SHP77 (cell line): Measurements from ENCODE around the gene ELP4.
"Not testable (repeated sequence)": the region's sequence is repeated elsewhere in the genome, so short reads cannot be mapped to it uniquely, and the experiment has no call there.

Source experiments
- DNase-seq, 2 experiments: peaks; one replicate each; lab custom pipeline; 2025; lab: John Stamatoyannopoulos, UW

The ELP4 gene

DNA sequence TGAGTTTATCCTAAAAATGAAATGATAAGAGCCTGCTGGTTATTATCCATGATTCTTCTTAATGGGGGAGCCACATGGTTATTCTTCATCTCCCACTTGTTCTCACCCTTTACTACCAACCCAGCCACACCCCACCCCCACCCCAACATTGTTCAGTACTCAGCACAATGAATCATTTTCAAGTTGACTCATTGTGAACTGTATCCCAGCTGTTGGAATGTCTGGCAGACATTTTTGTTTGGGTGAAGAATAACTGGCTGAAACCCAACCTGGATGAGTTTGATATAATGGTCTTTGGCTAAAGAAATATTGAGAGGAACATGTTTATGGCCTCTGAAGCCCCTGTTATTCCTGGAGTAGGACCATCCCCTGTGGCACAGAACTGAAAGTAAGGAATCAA is 136.2 kb downstream of the ELP4 start:
- DNase-seq, result no peak

DNA sequence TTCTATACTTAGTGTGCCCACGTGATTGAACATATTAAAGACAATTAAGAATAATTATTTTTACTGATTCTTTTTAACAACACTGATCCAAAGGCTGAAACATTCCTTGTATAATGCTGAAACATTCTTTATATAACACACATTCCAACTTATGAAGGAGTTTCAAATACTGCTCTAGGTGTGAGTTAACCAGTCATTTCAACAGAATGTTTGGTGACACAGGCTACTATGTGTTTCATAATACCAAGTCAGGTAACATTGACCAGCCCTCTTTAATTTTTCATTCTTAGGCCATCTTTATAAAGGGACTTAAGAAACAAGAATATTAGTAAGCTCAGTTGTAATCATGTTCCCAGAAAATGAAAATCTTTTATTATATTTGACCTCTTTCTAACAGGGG is 136.6 kb downstream of the ELP4 start:
- DNase-seq, result no peak

DNA sequence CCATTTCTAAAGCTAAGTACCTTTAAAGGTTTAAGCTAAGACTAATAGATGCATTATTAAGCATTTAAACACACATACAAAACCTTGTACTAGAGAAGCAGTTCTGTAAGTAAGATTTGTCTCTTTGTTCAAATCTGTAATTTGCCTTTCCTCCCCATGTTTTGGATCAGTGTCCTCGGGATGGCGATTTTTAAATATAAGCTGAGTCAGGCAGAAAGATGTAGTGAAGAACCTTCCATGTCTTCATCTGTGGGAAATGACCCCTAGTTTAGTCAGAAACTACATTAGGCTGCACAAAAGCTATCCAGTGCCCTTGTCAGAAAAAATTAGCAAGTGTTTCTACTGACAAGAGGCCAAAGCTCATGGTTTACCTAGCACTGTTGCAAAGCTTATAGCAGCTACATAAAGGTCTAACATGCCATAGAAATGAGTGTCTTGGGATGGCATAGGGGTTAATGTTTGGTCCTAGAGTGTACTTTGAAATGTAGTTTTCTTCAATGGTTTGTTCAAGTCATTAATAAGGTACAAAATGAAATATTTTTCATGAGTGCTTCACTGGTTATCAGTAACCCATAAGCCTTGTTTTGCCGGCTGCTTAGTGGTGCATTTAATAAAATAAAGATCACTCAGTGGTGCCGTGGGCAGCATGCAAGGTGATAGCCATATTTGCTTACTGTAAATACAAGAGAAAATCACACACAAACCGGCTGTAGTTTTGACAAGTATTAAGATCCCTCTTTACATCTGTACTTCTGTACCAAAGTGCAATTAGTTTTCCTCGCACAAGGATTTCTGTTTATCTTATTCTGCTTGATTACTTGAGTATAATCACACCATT is 139.8 kb downstream of the ELP4 start:
- no peak for DNase-seq

DNA sequence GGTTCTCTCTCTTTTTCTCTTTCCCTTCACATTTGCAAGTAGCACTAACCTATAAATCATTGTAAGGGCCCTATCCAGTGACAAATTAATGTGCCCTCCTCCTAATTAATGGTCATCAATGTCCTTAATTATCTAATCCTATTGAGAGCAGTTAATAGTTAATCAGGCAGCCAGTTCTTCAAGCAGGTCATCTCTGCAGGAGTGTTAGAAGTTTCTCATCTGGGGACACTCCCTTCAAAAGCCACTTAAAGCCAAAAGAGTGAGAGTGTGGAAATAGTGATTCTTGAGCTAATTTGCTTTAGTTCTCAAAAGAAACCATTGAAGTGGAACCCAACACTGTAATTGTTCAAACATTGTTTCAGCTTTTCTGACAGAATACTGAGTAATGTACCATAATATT is 141.6 kb downstream of the ELP4 start:
- no peak for DNase-seq

DNA sequence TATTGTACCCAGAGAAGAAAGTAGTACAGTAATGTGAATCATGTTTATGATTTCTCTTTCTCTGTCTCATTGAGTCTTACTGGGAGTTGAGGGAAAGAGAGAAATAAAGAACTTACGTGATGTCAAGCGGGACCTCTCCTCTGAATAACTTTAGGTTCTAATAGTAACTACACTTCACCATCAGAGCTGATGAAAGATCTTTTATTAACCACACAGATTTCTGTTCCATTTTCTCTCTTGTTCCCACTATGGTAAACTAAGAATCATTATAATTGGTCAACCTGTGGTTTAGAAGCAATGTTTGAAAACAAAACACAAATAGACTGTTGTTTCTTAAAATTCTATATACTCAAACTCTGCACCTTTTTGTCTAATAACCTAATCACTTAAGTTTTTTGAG is 142.3 kb downstream of the ELP4 start:
- DNase-seq, result no peak

DNA sequence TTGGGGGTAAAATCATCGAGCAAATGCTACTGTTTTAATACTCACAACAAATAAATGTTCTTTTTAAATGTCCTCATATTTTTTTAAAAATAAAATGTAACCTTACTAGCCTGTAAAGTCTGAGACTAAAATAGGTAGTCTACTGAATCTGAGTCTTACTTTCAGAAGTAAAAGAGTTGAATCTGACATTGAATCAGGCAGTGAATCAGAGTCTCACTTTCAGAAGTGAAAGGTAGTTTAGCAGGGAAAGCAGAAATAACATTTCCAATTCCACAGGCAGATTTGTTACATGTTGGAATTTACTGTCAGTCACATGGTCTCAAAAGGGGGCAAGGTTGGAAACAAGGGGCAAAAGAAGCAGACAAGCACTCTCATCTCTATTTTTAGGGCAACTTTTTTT is 143.0 kb downstream of the ELP4 start:
- DNase-seq, result no peak

DNA sequence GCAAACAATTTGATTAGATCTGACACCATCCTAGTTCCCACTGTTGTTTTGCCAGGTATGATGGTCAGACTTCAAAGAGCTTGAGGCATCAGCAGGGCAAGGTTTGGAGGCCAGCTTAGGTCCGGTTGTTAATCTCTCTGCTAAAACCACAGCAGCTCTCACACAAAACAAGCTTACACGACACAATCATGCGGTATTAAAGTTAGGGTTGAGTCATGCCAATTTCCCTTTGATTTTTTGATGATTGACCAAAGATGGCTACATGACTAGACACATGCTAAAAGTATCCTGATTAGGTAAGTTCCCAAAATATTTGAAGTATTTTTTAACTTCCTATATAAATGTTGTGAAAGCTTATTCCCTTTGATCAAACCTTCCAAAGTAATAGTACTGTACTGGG is 145.9 kb downstream of the ELP4 start:
- DNase-seq, result no peak

DNA sequence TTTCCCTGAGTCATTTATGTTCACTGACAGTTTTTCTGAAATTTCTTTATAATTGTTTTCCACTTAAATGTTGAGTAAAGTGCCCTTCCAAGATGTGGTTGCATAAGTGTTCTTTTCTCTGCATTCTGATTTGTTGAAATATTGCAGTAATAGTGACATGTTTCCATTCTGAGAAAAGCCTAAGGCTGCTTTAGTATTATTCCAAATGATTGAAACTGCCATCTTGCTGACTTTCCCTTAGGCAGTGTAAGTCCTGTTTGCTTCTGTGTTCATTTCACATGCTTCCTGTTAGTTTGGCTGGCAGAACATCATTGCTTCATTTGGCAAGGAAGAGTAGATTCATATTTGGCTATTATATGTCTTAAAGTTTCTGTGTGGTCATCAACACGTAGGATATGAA is 146.5 kb downstream of the ELP4 start:
- DNase-seq, result no peak

DNA sequence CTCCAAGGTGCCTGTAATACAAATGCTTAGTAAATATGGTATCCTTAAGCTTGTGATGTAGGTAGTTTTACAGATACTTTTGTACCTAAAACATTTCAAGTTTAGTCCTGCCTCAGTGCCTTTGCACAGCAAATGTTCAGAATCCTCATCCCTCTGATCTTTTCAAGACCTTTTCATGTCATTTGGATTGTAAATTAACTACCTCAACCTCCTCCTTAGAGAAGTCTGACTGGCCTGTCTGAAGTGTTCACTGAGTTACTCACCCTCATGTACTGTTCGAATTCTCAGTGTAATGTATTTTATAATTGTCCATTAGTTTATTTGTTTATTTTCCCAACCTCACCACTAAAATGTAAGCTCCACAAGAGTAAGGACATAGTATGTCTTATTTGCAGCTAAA is 147.5 kb downstream of the ELP4 start:
- DNase-seq, result no peak

DNA sequence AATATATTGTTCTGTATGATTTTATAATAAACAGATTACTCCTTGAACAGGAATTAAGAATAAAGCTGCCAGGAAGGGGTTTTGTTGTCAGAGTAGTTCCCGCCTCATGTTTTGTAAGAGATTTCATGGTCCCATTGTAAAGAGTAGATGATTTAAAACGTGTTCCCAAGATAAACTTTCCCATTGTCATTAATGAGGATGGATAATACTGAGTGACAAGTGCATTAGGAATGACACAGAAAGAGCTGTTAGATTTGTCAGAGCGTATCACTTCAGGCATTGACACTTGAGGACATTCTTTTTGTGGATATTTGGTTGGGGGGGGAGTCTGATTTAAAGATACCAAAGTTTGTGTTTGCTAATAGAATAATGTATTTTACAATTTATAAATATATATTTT is 154.6 kb downstream of the ELP4 start:
- no peak for DNase-seq

DNA sequence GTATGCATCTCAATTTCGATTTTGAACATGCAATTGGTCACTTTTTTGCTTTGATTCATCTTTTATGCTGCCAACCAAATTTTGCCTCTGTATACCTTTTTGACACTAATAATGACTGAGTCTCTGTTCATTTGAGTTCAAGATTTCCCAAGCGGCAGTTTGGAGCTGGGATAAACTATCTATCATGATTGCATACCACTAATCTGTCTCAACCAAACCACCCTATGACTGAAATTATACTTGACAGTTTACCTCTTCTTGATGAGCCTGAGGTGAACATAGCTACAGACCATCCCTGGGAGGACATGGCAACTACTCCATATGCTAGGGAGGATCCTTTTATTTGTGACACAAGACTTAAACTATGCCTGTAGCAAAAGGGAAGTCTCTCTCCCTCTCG is 155.4 kb downstream of the ELP4 start:
- no peak for DNase-seq

DNA sequence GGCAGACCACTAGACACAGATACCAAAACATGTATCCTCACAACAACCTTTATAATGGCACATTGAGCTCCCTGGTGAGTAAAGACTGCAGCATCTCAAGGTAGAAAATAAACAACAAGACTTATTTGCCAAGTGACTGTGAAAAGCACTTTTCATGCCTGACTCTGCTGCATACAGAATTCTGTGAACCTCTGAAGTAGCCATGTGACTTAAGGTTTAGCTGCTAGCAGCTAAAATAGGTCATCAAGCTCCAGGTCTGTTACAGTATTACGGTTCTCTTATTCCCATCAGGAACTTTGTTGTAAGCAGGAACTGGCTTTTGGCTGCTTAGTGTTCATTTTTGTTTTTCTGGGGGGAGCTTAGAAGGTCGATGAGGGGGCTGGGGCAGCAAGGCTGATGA is 162.1 kb downstream of the ELP4 start:
- DNase-seq, result no peak

DNA sequence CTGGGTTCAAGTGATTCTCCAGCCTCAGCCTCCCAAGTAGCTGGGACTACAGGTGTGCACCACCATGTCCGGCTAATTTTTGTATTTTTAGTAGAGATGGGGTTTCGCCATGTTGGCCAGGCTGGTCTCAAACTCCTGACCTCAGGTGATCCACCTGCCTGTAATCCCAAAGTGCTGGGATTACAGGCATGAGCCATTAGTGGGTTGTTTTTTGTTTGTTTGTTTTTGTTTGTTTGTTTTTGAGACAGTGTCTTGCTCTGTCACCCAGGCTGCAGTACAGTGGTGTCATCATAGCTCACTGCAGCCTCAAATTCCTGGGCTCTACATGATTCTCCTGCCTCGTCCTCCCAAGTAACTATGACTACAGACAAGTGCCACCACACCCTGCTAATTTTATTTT is 163.5 kb downstream of the ELP4 start:
- DNase-seq, result not testable (repeated sequence)

DNA sequence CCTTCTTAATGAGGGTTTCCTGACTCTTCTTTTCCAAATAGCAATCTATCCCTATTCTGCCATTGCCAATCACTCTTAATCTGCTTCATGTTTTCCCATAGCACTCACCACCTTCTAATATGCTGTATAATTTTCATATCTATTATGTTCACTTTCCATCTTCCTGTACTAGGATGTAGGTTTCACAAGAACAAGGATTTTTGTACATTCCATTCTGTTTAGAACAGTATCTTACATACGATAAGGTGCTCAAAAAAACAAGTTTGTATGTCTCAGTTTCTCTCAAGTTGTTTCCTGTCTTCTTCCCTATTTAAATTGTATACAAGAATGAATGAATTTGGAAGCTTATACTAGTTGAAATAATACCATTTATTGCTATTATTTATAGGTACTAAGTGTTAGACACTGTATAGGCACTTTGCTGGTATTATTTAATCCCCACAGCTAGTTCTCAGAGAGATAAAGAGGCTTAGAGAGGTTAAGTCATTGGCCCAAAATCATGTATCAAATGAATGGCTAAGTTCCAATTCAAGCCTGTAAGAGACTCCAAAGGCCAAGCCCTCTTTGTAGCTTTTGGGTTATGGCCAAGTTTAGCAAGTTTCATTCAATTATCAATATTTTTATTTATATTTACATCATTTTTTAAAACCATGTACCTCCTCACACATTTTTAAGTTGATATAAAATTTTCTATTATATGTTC is 166.9 kb downstream of the ELP4 start:
- DNase-seq, result no peak

DNA sequence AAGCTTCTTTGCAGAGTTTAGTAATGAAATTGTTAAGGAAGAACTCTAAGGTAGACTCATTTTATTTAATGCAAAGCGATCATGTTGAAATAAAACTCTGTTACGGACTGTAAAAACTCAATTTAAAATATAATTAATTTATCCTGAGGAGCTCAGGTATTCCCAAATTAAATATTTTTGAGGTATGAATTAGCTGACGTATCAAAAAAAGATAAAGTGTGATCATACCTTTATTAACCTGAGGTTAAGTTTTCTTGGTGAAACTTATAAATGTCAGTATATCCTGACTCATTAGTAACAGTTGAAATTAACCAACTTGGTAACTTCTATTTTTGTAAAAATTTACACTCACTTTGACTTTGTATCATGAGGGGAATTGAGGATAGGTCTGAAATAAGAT is 171.2 kb downstream of the ELP4 start:
- no peak for DNase-seq

DNA sequence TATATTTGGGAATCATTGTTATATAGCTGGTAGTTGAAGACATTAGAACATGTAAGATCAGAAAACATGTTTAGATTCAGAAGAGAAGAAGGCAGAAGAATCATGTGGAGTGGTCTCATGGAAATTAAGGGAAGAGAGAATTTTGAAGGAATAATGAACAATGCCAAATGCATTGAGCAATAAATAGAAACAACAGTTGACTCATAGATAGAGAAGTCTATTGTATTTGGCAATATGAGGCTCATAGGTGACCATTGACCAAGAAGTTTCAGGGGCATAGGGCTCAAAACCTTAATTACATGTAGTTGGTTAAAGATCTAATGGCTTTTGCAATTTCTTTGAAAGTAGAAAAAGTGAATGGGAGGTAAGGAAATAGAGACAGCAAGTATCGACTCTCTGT is 177.7 kb downstream of the ELP4 start:
- DNase-seq, result no peak

DNA sequence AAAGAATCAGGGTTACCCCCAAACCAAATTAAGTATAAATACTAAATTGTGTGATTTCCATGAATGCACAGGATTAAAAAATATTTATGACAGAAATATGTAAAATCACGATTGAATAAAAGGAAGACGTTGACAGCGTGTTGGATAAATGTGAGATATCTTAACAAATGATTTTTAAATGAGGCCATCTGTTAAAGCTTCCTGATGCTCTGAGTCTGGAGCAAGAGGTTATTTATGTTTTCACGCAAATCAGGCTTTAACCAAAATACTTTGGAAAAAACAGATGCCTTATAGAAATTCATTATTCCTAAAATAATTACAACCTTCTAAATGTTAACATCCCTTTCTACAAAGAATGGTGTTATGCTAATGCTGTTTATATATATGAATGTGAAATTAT is 178.3 kb downstream of the ELP4 start:
- no peak for DNase-seq

DNA sequence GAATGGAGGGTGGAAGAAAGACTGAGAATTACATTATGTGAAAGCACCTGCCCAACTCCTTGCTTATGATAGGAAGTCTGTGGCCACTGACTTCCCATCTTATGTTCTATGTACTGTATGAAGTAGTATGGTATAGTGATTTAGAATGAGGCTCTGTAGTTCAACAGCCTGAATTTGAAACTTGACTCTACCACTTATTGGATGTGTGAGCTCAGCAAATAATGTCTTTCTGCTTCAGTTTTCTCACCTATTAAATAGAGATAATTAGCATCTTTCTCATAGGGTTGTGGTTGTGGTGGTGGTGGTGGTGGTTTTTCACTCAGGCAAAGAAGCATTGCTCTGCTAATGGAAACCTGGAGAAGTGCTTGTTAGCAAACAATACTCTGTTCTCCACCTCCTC is 180.0 kb downstream of the ELP4 start:
- DNase-seq, result no peak

DNA sequence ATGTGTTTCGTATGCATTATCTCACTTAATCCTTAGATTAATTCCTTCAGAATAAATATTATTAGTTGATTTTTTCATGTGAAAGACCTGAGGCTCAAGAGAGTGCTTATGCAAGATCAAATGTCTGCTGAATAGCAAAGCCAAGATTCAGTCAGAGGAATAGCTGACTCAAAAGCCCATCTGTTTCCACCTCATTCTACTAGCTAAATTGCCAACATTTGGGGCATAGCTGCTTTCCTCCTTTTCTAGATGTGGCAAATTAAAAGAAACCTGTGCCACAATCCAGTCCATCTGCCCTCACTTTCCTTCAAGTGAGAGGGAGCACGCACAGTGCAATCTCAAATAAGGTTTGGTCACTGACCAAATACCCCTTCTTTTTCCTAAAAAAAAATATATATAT is 180.5 kb downstream of the ELP4 start:
- no peak for DNase-seq

DNA sequence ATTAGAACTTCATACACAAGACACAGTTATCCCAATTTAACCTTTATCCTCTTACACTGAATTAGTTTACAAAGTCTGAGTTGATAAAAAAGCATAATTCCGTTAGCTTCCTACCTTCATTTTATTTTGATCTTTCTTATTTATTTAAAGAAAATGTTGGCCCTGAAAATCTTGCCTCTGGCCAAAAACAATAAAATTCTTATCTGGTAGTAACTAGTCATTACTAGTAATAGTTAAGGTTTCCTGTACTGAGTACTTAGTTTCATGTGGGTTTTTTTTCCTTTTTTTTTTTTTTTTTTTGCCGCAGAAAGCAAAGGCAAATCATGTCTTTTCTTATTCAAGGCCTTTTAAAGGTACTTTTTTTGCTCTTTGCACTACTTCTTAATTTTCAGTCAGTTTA is 180.9 kb downstream of the ELP4 start:
- no peak for DNase-seq

DNA sequence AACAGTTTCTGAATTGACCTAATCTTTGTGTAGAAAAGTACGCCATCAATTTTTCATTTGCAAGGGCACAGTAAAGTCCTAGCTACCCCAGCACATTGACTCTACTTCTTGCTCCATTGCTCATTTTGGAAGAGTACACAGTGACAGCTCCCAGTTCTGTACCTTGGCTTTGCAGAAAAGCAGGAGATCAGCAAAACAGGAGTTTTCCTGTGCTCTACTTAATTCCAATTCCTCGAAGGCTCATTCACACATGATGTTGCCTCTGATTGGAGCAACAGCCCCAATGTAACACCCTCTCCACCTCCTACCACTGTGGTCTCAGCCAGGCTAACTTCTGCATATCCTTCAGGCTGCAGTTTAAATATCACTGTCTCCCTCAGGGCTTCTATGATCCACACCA is 182.9 kb downstream of the ELP4 start:
- DNase-seq, result no peak

DNA sequence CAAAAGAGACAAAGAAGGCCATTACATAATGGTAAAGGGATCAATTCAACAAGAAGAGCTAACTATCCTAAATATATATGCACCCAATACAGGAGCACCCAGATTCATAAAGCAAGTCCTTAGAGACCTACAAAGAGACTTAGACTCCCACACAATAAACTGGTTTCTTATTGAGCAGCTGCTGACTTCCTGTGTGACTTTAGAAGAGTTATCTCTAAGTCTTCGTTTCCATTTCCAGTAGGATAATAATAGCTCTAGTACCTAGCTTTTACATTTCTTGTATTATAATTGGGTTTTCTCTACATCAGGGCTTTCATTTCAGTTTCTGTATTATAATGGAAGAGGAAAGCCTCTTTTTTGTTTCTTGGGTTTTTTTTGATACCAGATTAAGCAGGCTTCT is 187.5 kb downstream of the ELP4 start:
- DNase-seq, result not testable (repeated sequence)

DNA sequence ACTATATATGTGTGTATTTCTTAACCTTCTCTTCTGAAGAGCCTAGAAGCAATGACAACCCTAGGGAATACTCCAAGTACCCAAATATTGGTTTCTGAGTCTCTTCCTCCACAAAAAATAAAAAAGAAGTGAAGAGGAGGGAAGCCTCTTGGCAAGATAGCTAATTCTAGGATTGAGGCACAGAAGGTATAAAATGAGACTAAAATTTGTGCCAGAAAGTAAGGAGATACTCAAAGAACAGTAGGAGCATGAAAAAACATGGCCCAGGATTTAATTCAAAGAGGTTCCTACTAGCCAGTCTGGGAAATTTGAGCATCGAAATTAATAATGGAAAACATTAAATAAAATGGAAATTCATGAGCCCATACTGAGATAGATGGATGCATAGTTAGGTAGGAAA is 189.5 kb downstream of the ELP4 start:
- no peak for DNase-seq

DNA sequence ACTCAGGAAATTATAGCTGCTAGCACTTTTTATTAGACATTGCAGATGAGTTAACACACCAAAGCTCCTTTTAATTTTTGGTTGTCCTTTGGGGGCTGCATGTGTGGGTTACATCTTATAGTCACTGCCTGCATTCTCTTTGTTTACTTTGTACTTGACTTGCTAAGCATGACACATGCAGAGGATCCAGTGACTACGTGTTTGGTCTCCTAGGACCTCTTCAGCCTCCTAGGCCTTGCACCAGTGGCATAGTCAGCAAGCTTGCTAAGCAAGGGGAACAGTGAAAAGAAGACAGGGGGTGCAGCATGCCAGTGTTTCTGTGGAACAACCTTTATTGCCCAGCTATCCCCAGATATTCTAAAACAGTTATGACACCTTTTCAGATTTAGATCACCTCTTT is 193.4 kb downstream of the ELP4 start:
- peak; percentile 76 to 78 for DNase-seq
